HEK293T (cell line): ENCODE results near the gene EXOC4.

Experiments used
- ARNT ChIP-seq: fragments of 450-650 bp; IDR thresholded peaks from 2 replicates; pipeline ENCODE4 v1.6.1; 2017; ENCODE audit warnings: mild to moderate bottlenecking
- CTBP1 ChIP-seq: fragments of 450-650 bp; IDR thresholded peaks from 2 replicates; pipeline ENCODE4 v1.6.1; 2016; ENCODE audit warnings: borderline replicate concordance
- ELF4 ChIP-seq: fragments of 450-650 bp; IDR thresholded peaks from 2 replicates; pipeline ENCODE4 v1.6.1; 2017; ENCODE audit warnings: antibody characterized with exemption
- FOXA1 ChIP-seq: fragments of 450-650 bp; IDR thresholded peaks from 2 replicates; pipeline ENCODE4 v1.6.1; 2016; ENCODE audit warnings: mild to moderate bottlenecking
- FOXK2 ChIP-seq: fragments of 450-650 bp; IDR thresholded peaks from 2 replicates; pipeline ENCODE4 v1.6.1; 2016; ENCODE audit warnings: mild to moderate bottlenecking
- FOXM1 ChIP-seq: fragments of 450-650 bp; IDR thresholded peaks from 2 replicates; pipeline ENCODE4 v1.6.1; 2017; ENCODE audit warnings: mild to moderate bottlenecking, borderline replicate concordance
- L3MBTL2 ChIP-seq: fragments of 450-650 bp; conservative IDR thresholded peaks from 2 replicates; pipeline ENCODE4 v1.6.1; 2016; ENCODE audit warnings: mild to moderate bottlenecking
- LEF1 ChIP-seq: fragments of 450-650 bp; IDR thresholded peaks from 2 replicates; pipeline ENCODE4 v1.6.1; 2017; ENCODE audit warnings: mild to moderate bottlenecking, borderline replicate concordance
- NFRKB ChIP-seq: fragments of 450-650 bp; IDR thresholded peaks from 2 replicates; pipeline ENCODE4 v1.6.1; 2016; ENCODE audit warnings: mild to moderate bottlenecking, moderate library complexity
- PKNOX1 ChIP-seq: fragments of 450-650 bp; IDR thresholded peaks from 2 replicates; pipeline ENCODE4 v1.6.1; 2016
- SP1 ChIP-seq: fragments of 450-650 bp; IDR thresholded peaks from 2 replicates; pipeline ENCODE4 v1.6.1; 2017
- SUZ12 ChIP-seq: fragments of 450-650 bp; IDR thresholded peaks from 2 replicates; pipeline ENCODE4 v1.6.1; 2016; ENCODE audit warnings: mild to moderate bottlenecking
- TARDBP ChIP-seq: fragments of 450-650 bp; IDR thresholded peaks from 2 replicates; pipeline ENCODE4 v1.6.1; 2016

GRCh38 chr7:133431134-133431724 lies 178.4 kb downstream of the EXOC4 start:
- TF ChIP-seq FOXK2 (no peak), CTBP1 (no peak), FOXA1 (no peak), SP1 (no peak), ELF4 (no peak), LEF1 (no peak), L3MBTL2 (no peak), TARDBP (no peak), PKNOX1 (no peak), FOXM1 (no peak), NFRKB (no peak), ARNT (no peak), SUZ12 (no peak)
